GM19193 (cell line): ENCODE measurements around the gene AMD1.

Experiments used
- POLR2A ChIP-seq: IDR thresholded peaks from 4 replicates; pipeline ENCODE4 v1.6.1; 2011; ENCODE audit not compliant: insufficient read depth, insufficient read length; ENCODE audit errors: extremely low read depth

Gene AMD1

GRCh38 chr6:110873981-110874879 lies at the start of gene AMD1:
AMD1 (plus strand) TSS chr6:110874785; CDS start chr6:110875106, 321 bp downstream.
- TF ChIP-seq POLR2A, result peak; percentile 100

- no peak for TF ChIP-seq POLR2A
Observed at GRCh38 chr6:110826236-110827129, 48.1 kb upstream of the AMD1 start.

GRCh38 chr6:110828396-110828795 lies 46.2 kb upstream of the AMD1 start:
- TF ChIP-seq POLR2A, result no peak

- no peak for TF ChIP-seq POLR2A
Observed at GRCh38 chr6:110831405-110831804, 43.2 kb upstream of the AMD1 start.

GRCh38 chr6:110833831-110834230 lies 40.8 kb upstream of the AMD1 start:
- TF ChIP-seq POLR2A, result no peak

- no peak for TF ChIP-seq POLR2A
Observed at GRCh38 chr6:110841266-110841665, 33.3 kb upstream of the AMD1 start.

GRCh38 chr6:110849781-110850180 lies 24.8 kb upstream of the AMD1 start:
- no peak for TF ChIP-seq POLR2A

- TF ChIP-seq POLR2A, result no peak
Observed at GRCh38 chr6:110852773-110853172, 21.8 kb upstream of the AMD1 start.

- no peak for TF ChIP-seq POLR2A
Observed at GRCh38 chr6:110853754-110854477, 20.7 kb upstream of the AMD1 start.

GRCh38 chr6:110856296-110856695 lies 18.3 kb upstream of the AMD1 start:
- TF ChIP-seq POLR2A, result no peak

- TF ChIP-seq POLR2A, result no peak
Observed at GRCh38 chr6:110858016-110858415, 16.6 kb upstream of the AMD1 start.

GRCh38 chr6:110858562-110859214 lies 15.9 kb upstream of the AMD1 start:
- TF ChIP-seq POLR2A, result no peak

GRCh38 chr6:110859335-110859792 lies 15.2 kb upstream of the AMD1 start:
- TF ChIP-seq POLR2A, result peak; percentile 14

- TF ChIP-seq POLR2A, result no peak
Observed at GRCh38 chr6:110864824-110865223, 9.8 kb upstream of the AMD1 start.
